Hepatocyte (in vitro differentiated cells): ENCODE measurements around the gene ZNF83.

Source experiments
- EZH2 ChIP-seq: fragments of 200-600 bp; sonication (generic); IDR thresholded peaks from 2 replicates; pipeline ENCODE4 v1.6.1; 2016; ENCODE audit warnings: antibody characterized with exemption, mild to moderate bottlenecking, borderline replicate concordance
- EZH2phosphoT487 ChIP-seq: fragments of 200-600 bp; sonication (generic); IDR thresholded peaks from one replicate; pipeline ENCODE4 v1.6.1; 2018; ENCODE audit warnings: antibody characterized with exemption, mild to moderate bottlenecking, low read depth, moderate library complexity; ENCODE audit not compliant: unreplicated experiment, severe bottlenecking

GRCh38 chr19:52626915-52627314 lies 11.2 kb downstream of the ZNF83 start:
- TF ChIP-seq EZH2 (no peak), EZH2phosphoT487 (no peak)
